HG02970 (cell line): ENCODE results near the gene AGAP3.

Experiments
- ATAC-seq: cut with Tn5 transposase; IDR thresholded peaks from one replicate; pipeline ENCODE4 v1.9.1; 2021; ENCODE audit warnings: mild to moderate bottlenecking, moderate library complexity, moderate number of reproducible peaks; ENCODE audit not compliant: unreplicated experiment, low FRiP score

Gene AGAP3

DNA sequence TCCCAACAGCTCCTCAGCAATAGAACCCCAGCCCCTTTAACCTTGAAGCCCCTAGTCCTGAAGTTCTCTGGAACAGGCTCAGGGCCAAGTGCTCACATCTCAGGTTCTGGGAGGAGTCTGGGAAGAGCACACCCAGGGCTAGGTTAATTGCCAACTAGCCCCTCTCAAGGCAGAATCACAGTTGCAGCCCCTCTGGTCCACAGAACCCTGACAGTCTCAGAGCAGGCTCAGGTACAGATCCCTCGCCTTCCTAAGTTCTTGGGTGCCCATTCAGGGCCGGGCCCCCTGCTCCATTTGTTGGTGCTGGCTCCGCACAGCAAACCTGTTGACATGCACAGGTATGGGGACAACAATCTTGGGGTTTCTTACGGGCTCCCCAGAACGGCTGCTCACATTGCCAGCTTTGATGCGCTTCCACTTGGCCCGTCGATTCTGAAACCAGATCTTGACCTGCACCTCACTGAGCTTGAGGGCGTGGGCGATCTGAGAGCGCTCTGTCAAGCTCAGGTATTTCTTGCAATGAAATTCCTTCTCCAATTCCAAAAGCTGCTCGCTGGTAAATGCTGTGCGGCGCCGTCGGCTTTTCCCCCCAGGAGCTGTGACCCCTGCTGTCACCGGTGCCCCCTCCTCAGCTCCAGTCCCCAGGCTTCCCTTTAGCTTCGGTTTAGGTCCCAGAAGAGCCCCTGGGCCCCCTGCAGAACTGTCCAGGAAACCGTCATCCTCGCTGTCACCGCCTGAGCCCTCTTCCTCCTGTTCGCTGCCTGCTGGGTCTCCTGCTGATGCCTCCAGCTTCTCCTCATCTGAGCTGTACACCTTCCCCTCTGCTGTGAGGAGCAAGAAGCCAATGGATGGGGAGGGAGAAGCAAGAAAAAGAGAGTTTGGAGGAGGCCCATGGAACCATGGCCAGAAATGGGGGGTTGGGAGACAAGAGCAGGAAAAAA, 62.3 kb downstream of the AGAP3 start:
- no peak for ATAC-seq

DNA sequence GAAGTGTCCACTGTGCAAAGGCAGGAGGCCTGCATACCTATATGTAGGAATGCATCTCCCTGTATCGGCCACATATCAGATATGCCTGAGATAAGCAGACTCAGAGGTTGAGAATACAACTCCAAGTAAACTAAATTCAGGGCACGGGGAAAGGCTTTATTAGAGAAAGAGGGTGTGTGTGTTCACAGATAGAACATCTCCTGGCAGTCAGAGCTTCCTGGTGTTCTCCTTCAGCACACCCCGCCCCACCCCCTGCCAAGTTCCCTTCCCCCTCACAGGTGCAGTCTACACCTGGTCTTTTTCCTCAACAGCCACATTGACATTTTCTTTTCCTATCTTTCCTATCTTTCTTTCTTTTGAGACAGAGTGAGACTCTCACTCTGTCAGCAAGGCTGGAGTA, 64.1 kb downstream of the AGAP3 start:
- no peak for ATAC-seq

DNA sequence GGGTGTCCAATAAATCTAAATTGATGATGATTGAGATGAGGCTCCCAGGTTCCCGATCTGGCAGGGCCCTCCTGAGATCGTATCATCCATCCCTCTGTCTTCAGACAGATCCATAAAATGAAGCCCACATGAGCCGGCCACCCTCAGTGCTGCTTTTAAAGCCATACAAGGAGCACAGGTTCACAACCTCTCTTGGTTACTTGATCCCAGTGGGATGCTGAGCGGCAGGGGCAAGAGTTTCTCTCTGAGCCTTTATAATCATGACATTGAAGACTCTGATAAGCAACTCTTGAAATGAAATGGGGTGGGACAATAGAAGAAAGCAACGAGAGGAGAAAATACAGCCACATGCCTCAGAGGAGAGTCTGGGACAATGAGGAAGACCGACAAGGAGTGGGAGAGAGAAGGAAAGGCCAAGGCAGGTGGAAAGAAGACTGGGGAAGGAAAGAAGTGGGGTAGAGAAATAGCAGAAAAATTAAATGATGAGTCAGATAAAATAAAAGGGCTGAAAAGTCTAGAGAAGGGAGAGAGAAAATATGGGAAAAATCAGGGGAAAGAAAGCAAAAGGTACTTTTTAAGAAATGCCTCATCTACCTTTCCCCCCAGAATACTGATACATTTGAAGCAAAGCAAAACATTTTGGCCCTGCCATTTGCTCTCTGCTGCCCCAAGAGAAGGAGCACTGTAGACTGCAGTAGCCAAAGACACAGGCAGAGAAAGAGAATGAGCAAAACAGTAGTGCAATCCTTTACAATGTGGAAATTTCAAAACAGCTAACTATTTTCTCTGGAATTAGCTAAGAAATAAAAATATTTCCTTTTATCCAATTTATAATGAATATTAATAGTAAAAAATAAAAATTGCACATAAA, 66.6 kb downstream of the AGAP3 start:
- no peak for ATAC-seq

GRCh38 chr7:151157645-151158329, 71.5 kb downstream of the AGAP3 start:
- ATAC-seq: no peak

GRCh38 chr7:151161757-151162156, 75.5 kb downstream of the AGAP3 start:
- ATAC-seq: no peak

DNA sequence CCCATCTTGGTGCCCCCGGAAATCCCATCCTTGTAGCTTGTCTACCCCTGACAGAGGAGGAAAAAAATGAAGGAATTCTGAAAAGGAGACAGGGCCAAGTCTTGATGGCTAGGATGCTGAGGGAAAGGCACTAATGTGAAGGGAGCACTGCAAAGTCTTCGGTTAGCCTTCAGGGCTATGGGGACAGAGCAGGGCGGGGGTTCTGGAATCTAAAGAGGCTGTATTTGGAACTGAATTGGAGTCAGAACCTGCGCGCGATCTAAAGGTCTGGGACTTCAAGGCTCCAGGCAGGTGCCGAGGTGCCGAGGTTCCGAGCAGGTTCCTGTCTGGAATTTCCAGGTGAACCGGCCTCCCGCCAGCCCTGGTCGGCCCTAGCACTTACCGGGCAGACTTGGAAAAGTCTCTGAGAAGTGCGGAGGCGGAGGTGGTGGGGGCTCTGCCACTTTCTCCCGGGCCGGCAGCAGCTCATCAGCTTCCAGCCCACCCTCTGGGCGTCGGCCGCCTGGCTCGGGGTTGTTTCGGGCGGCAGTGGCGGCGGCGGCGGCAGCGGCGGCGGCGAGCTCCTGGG, 80.4 kb downstream of the AGAP3 start:
- no peak for ATAC-seq

- ATAC-seq: no peak
These were observed 81.1 kb downstream of the AGAP3 start, which contains the start of gene GBX1 for GRCh38 chr7:151167197-151167961. Gene GBX1 (minus strand): TSS chr7:151167694. CDS start chr7:151167548, 146 bp downstream.

GRCh38 chr7:151168003-151168786, 81.9 kb downstream of the AGAP3 start:
- no peak for ATAC-seq

DNA sequence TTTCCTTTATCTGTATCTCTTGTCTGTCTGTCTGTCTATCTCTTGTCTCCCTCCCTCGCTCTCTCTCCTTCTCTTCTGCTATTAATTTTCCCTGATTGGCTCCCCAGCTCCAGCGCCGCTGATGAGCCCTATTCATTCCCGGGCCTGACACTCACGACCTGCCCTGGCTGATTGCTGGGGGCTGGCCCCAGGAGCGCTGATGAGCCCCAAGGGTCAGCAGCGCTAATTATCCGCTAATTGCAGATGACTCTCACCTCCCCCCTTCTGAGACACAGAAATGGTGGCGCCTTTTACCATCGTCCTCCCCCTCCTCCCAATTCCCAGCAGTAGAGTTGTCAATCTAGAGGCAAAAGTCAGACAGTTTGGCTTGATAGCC, 82.5 kb downstream of the AGAP3 start:
- ATAC-seq: no peak

GRCh38 chr7:151172273-151173141, 86.2 kb downstream of the AGAP3 start:
- ATAC-seq: peak; percentile 47

DNA sequence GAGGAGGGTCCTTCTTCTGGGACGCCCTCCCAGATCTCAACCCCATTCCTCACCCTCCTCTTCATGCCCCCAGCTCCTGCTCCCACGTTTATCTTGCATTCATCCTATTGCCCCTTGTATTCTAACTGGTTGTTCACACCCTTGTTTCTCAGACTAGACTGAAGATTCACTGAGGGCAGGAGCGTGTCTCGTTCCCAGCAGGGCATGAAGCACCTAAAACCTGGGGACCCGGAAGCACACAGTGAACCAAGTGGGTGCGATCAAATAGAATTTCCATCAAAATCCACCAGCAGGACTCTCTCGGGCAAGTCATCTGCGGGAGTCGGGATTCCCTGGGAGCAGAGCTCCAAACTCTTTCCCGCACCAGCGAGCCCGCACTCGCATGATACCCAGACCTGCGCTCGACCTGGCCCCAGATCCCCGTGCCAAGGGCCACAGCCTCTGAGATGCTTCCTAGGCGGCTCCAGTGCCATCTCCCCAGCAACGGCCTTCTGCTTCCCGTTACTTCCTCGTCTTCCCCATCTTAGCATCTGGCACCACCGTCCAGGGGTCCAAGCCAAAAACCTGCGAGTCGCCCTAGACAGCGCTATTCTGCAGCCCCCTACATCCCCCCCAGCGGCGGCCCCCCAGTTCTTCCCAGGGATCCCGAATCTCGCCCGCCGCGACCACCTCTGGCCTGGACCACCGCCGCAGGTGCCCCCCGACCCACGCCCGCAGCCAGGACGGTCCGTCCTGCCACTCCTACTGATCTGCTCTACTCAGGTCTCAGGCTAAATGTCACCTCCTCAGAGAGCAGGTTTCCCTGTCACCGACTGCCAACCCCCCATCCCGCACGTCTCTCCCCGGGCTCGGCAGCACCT, 87.3 kb downstream of the AGAP3 start:
- no peak for ATAC-seq

DNA sequence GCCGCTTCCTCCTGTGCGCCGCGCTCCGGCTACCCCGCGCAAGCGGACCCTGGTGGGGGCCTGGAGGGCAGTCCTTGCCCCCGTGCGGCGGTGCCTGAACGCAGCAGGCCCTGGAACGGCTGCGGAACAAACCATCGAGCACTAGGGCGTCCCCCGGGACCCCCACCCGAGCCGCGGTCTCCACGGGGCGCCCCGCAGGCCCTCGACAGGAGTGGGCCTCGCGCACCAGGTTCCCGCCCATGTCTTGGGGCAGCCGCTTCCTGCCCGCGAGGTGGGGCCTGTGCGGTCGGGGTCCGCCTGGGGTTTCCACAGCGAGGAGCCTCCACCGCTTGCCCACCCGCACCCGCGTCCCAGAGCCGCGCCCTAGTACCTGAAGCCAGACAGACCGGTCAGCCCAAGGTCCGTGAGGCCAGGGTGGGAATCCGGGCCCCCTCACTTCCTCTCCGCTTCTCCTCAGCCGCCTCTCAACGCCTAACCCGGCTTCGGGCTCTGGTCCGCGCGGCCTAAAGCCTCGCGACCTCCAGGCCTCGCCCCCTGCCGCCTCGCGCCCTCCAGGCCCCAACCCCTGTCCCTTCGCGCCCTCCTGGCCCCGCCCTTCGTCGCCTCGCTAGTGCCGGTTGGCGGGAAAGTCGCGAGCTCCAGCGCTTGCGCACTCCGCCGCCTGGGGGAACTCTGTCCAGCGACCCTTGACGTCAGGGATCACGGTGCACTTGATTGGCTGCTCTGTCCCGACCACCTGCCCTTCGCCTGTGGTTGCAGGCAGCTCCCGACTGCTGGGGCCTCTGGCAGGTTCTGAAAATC, 88.2 kb downstream of the AGAP3 start:
- ATAC-seq: no peak

DNA sequence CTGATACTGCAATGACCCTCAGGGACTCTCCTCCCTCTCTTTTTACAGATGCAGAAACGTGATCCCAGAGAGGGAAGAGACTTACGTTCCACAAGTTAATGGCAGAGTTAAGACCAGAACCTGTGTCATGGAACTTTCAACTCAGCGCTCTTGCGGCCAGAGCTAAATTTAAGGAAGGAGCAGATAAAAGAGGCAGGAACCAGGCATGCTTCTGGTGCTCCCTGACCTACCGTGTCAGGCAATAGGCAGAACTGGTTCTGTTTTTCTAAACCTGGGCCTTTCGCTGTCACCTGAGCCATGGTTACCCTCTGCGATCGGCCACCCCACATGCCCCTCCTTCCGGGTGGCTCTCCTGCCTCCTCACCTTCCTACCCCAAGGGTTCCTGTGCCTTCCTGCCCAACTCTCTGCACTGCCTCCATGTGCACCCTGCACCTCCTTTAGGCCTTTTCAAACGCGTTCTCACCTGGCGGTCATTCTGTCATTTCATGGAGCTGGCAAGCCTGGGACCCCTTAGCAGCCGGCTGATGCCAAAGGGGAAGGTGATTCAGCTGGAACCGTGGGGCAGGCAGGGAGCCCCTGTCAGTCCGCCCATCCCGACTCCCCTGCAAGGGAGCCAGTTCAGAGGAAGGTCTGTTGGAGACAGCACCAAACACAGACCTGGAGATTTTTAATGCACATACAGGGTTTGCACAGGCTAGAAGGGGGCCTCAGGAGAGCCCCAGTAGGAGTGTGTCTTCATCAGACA, 88.9 kb downstream of the AGAP3 start:
- ATAC-seq: no peak

DNA sequence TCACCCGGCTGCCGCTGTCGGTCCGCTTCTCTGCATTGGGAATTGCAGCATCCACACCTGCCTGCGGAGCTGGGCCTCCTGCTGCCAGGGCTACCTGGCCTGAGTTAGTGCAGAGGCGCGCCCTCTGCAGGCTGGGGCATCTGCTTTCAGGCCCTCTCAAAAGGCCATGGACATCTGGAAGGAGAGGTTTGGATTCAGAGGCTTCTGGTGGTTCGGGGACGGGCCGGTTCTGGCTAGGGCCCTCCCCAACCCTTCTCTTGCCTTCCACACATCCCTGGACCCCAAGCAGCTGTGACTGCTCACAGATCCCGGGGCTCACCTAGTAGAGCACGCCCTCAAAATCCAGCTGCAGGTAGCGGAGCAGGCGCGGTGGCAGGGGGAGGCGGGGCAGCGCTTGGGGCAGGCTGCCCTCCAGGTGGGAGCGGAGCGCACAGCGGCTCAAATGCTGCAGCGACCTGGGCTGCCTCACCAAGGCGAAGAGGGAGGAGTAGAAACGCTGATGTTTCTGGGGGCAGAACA, 89.6 kb downstream of the AGAP3 start:
- ATAC-seq: no peak

DNA sequence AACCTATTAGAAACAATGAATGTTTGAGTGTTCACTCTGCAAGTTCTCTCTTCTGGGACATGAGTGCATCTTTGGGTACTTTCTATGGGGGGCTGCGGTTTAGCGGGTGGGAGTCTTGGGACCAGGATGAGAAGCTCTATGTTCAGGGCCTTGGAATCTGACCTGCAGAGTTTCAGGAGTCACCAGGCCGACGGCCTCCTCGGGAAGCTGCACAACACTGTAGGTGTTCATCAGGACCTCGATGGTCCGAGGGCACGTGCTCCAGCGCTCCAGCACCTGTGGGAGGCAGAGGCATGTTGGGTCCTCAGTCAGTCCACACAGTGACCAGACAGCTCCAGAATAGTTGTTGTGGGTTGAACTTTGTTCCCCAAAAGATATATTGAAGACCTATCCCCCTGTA, 90.1 kb downstream of the AGAP3 start:
- no peak for ATAC-seq
